Thyroid gland (tissue), 4 donors: ENCODE results near the gene E2F6. TPM values are rescaled to one million over a fixed set of nuclear protein-coding genes. Genes with fewer than 3 reads are reported as not detected.

ENCODE experiments used
- DNase-seq, 2 donors: peaks; one replicate each; pipeline ENCODE4 v3.0.0-alpha.2; 2019
- H3K27ac ChIP-seq, 3 donors: fragments of 200-600 bp; sonication (generic); 1 replicate in 2 of 3; 2 replicates in 1 of 3; pipeline ENCODE4 v1.5.1; 2016 to 2019; ENCODE audit warnings: mild to moderate bottlenecking in 1 of 3, moderate library complexity in 1 of 3
- H3K27me3 ChIP-seq: fragments of 200-600 bp; sonication (generic); one replicate; pipeline ENCODE4 v1.5.1; 2019
- H3K36me3 ChIP-seq, 2 donors: fragments of 200-600 bp; sonication (generic); one replicate each; pipeline ENCODE4 v1.5.1; 2016 to 2019
- H3K4me1 ChIP-seq, 2 donors: fragments of 200-600 bp; sonication (generic); one replicate each; pipeline ENCODE4 v1.5.1; 2017 to 2019
- H3K4me3 ChIP-seq, 3 donors: fragments of 200-600 bp; sonication (generic); replicated peaks in 1 of 3; 1 replicate in 2 of 3; 2 replicates in 1 of 3; pipeline ENCODE4 v1.5.1; 2016; ENCODE audit warnings: mild to moderate bottlenecking in 1 of 3
- H3K9me3 ChIP-seq: fragments of 200-600 bp; sonication (generic); one replicate; pipeline ENCODE4 v1.5.1; 2017
- POLR2A ChIP-seq, 2 donors: fragments of 450-650 bp; IDR thresholded peaks; one replicate each; pipeline ENCODE4 v1.6.1; 2017; ENCODE audit warnings: antibody characterized with exemption in 2 of 2, mild to moderate bottlenecking in 2 of 2, moderate library complexity in 1 of 2
- WGBS, 2 donors: methylation state at CpG; one replicate each; pipeline ENCODE4 v1.1.5; 2017; 5-methylcytosine and 5-hydroxymethylcytosine counted together
- intact Hi-C: fragments of 100-400 bp; cut with DNase I; formaldehyde crosslinking; loops from one replicate; pipeline ENCODE4 v1.15.1; 2023
- total RNA-seq, 4 donors: library from RNA; depleted of rRNA; stranded (reverse); fragments of >200 nt; gene quantifications; one replicate each; pipeline ENCODE4 v1.2.3, GENCODE V29; 2016
- TF ChIP-seq, protein P1 (sequence below), 6 experiments: fragments of 200-600 bp in 3 of 6; fragments of 450-650 bp in 3 of 6; sonication (generic) in 3 of 6; IDR thresholded peaks; one replicate each; pipeline ENCODE4 v1.5.1; 2016 to 2019; ENCODE audit warnings: antibody characterized with exemption in 6 of 6, mild to moderate bottlenecking in 2 of 6, inconsistent platforms in 1 of 6, moderate library complexity in 1 of 6

The E2F6 gene
- total RNA-seq, 4 donors from 2014 or later = 15.7 to 26.2 (median 21.2) TPM

DNA sequence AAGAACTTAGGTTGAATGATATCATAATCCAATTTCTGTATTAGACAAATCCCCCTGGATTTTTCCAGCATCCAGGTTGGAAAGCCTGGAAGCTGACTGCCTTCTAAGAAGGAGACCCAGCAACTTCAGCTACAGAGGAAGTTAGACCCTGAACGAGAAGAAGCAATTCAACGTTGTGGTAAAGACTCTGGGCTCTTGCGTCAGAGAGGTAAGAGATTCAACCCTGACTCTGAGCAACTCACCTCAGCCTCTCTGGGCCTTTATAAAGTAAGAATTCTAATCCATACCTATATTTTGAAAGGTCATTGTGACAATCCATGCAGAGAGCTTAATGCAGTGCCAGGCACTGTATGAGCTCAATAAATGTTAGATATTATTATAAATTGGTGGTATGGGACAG, 9.7 kb downstream of the E2F6 start:
- intact Hi-C loops = no loop called here
- H3K4me1 ChIP-seq = peaks cover 4 to 20% of the 10 kb centered on the region in 2 donors
- no peaks in the 10 kb centered on the region for H3K9me3 ChIP-seq
- H3K27me3 ChIP-seq = no peaks in the 10 kb centered on the region
- H3K36me3 ChIP-seq = peaks cover 8 to 9% of the 10 kb centered on the region in 2 donors
- TF ChIP-seq, protein P1, sequence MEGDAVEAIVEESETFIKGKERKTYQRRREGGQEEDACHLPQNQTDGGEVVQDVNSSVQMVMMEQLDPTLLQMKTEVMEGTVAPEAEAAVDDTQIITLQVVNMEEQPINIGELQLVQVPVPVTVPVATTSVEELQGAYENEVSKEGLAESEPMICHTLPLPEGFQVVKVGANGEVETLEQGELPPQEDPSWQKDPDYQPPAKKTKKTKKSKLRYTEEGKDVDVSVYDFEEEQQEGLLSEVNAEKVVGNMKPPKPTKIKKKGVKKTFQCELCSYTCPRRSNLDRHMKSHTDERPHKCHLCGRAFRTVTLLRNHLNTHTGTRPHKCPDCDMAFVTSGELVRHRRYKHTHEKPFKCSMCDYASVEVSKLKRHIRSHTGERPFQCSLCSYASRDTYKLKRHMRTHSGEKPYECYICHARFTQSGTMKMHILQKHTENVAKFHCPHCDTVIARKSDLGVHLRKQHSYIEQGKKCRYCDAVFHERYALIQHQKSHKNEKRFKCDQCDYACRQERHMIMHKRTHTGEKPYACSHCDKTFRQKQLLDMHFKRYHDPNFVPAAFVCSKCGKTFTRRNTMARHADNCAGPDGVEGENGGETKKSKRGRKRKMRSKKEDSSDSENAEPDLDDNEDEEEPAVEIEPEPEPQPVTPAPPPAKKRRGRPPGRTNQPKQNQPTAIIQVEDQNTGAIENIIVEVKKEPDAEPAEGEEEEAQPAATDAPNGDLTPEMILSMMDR (IDR thresholded peaks at IDR 0.05) = no peak
- no peak for TF ChIP-seq POLR2A (IDR thresholded peaks at IDR 0.05)
- H3K4me3 ChIP-seq = no peak overlapping the region
- WGBS, 2 donors = 65 to 68% methylated on average over 3 of the region's 3 CpGs
- DNase-seq = no peak
- no peak overlapping the region for H3K27ac ChIP-seq

- Histone ChIP-seq H3K4me3 (no peak overlapping the region), H3K9me3 (no peaks in the 10 kb centered on the region), H3K27ac (no peak overlapping the region), H3K4me1 (peaks cover 0 to 18% of the 10 kb centered on the region in 2 donors), H3K27me3 (no peaks in the 10 kb centered on the region), H3K36me3 (peaks cover 10 to 15% of the 10 kb centered on the region in 2 donors)
- 92 to 93% methylated on average over 6 of the region's 6 CpGs for WGBS, 2 donors
- DNase-seq = no peak
- intact Hi-C loops = no loop called here
- TF ChIP-seq, protein P1 (IDR thresholded peaks at IDR 0.05) = no peak
- no peak for TF ChIP-seq POLR2A (IDR thresholded peaks at IDR 0.05)
Observed at GRCh38 chr2:11454824-11455223, 11.1 kb downstream of the E2F6 start.

DNA sequence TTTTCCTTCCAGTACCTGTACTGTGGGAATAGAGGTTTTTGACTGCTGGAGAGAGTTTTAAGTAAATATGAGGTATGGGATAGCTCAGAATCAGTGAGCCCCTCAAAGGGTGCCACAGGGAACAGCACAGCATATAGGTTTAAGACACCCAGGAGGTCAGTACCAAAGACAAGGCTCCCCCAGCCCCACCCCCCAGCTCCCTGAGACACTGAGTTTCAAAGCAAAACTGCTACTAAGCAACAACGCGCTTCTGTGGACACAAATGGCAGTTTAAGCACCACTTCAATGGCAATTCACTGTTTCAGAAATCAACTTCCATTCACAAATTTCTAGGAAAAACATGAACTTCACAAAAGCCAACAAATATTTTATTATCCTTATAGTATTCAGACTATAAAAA, 15.2 kb downstream of the E2F6 start:
- intact Hi-C loops = no loop called here
- H3K36me3 ChIP-seq = peaks cover 24 to 27% of the 10 kb centered on the region in 2 donors
- no peak overlapping the region for H3K4me3 ChIP-seq
- TF ChIP-seq POLR2A (IDR thresholded peaks at IDR 0.05) = no peak
- TF ChIP-seq, protein P1 (IDR thresholded peaks at IDR 0.05) = no peak
- H3K9me3 ChIP-seq = no peaks in the 10 kb centered on the region
- no peak overlapping the region for H3K27ac ChIP-seq
- peak; percentile 46 to 51 for DNase-seq
- no peaks in the 10 kb centered on the region for H3K27me3 ChIP-seq
- peaks cover 0 to 5% of the 10 kb centered on the region in 2 donors for H3K4me1 ChIP-seq
- WGBS, 2 donors = 43 to 44% methylated on average over 2 of the region's 2 CpGs

- Histone ChIP-seq H3K4me3 (no peak overlapping the region), H3K9me3 (no peaks in the 10 kb centered on the region), H3K27me3 (no peaks in the 10 kb centered on the region), H3K27ac (no peak overlapping the region), H3K36me3 (peaks cover 15 to 26% of the 10 kb centered on the region in 2 donors), H3K4me1 (peaks cover 0 to 5% of the 10 kb centered on the region in 2 donors)
- no peak for TF ChIP-seq POLR2A (IDR thresholded peaks at IDR 0.05)
- TF ChIP-seq, protein P1 (IDR thresholded peaks at IDR 0.05) = peak; percentile 37 to 67 (median 62)
- 66 to 74% methylated on average over 12 to 14 of the region's 14 CpGs for WGBS, 2 donors
- intact Hi-C loops = no loop called here
- DNase-seq = peak; percentile 25 to 37
Observed at GRCh38 chr2:11446733-11447248, 19.2 kb downstream of the E2F6 start.

GRCh38 chr2:11444737-11445136, 21.2 kb downstream of the E2F6 start:
- no peak overlapping the region for H3K4me3 ChIP-seq
- intact Hi-C loops = no loop called here
- no peak overlapping the region for H3K27ac ChIP-seq
- H3K4me1 ChIP-seq = no peaks in the 10 kb centered on the region
- peaks cover 9 to 22% of the 10 kb centered on the region in 2 donors for H3K36me3 ChIP-seq
- no peak for TF ChIP-seq POLR2A (IDR thresholded peaks at IDR 0.05)
- TF ChIP-seq, protein P1 (IDR thresholded peaks at IDR 0.05) = no peak
- WGBS, 2 donors = 88 to 91% methylated on average over 4 of the region's 4 CpGs
- DNase-seq = no peak
- no peaks in the 10 kb centered on the region for H3K27me3 ChIP-seq
- H3K9me3 ChIP-seq = no peaks in the 10 kb centered on the region
